Stimulated activated CD8-positive, alpha-beta memory T cell treated with anti-CD3 and anti-CD28 coated beads, Interleukin-15, amount 100 ng/mL, for 4 hours (primary cell): Measurements from ENCODE around the gene TMEM240.
"Not testable (repeated sequence)": the region's sequence is repeated elsewhere in the genome, so short reads cannot be mapped to it uniquely, and the experiment has no call there.

Experiments
- DNase-seq, 2 donors: peaks; one replicate each; pipeline ENCODE4 v3.0.0-alpha.2; 2020; ENCODE audit warnings: low read depth in 2 of 2

TMEM240 gene

GRCh38 chr1:1495461-1495975 is 44.9 kb downstream of the TMEM240 start:
- not testable (repeated sequence) for DNase-seq

- DNase-seq, result not testable (repeated sequence)
These were observed 46.1 kb downstream of the TMEM240 start for GRCh38 chr1:1494311-1494710.

GRCh38 chr1:1491601-1492000 is 48.8 kb downstream of the TMEM240 start:
- DNase-seq, result no peak

GRCh38 chr1:1490633-1491230 is 49.7 kb downstream of the TMEM240 start:
- DNase-seq, result no peak

GRCh38 chr1:1489861-1490260 is 50.6 kb downstream of the TMEM240 start:
- no peak for DNase-seq

- no peak for DNase-seq
These were observed 51.2 kb downstream of the TMEM240 start for GRCh38 chr1:1489231-1489630.

- DNase-seq, result no peak
These were observed 52.7 kb downstream of the TMEM240 start for GRCh38 chr1:1487701-1488100.

- DNase-seq, result not testable (repeated sequence)
These were observed 54.6 kb downstream of the TMEM240 start for GRCh38 chr1:1485755-1486317.

- not testable (repeated sequence) for DNase-seq
These were observed 55.3 kb downstream of the TMEM240 start for GRCh38 chr1:1484976-1485750.
